ENCODE measurements around the gene SKI. TPM values are rescaled to one million over a fixed set of nuclear protein-coding genes. Genes with fewer than 3 reads are reported as not detected.

SKI gene
- total and polyA plus RNA-seq, 2 of the 8 experiments (the other 6 are each of a cell fraction or from before 2014, with no cell fraction given), result 8.3 to 87.6 TPM

DNA sequence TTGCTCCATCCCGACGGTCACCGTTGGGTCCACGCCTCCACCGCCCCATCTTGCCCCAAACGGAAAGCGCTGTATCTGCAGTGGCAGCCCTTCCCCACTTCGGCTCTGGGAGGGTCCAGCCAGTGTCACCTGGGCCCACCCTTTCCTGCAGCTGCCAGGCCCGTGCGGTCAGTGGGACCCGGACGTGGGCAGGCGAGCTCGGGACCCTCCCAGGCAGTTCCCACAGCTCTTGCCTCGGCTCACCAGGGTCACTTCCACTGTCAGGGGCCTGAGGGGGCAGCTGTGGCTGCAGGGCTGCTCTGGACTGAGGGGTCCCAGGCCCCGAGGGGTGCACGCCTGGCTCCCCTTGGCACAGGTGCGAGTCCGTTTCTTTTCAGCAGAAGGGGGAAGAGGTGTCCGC, 80.7 kb downstream of the SKI start (continued):
- TF ChIP-seq, protein P1, sequence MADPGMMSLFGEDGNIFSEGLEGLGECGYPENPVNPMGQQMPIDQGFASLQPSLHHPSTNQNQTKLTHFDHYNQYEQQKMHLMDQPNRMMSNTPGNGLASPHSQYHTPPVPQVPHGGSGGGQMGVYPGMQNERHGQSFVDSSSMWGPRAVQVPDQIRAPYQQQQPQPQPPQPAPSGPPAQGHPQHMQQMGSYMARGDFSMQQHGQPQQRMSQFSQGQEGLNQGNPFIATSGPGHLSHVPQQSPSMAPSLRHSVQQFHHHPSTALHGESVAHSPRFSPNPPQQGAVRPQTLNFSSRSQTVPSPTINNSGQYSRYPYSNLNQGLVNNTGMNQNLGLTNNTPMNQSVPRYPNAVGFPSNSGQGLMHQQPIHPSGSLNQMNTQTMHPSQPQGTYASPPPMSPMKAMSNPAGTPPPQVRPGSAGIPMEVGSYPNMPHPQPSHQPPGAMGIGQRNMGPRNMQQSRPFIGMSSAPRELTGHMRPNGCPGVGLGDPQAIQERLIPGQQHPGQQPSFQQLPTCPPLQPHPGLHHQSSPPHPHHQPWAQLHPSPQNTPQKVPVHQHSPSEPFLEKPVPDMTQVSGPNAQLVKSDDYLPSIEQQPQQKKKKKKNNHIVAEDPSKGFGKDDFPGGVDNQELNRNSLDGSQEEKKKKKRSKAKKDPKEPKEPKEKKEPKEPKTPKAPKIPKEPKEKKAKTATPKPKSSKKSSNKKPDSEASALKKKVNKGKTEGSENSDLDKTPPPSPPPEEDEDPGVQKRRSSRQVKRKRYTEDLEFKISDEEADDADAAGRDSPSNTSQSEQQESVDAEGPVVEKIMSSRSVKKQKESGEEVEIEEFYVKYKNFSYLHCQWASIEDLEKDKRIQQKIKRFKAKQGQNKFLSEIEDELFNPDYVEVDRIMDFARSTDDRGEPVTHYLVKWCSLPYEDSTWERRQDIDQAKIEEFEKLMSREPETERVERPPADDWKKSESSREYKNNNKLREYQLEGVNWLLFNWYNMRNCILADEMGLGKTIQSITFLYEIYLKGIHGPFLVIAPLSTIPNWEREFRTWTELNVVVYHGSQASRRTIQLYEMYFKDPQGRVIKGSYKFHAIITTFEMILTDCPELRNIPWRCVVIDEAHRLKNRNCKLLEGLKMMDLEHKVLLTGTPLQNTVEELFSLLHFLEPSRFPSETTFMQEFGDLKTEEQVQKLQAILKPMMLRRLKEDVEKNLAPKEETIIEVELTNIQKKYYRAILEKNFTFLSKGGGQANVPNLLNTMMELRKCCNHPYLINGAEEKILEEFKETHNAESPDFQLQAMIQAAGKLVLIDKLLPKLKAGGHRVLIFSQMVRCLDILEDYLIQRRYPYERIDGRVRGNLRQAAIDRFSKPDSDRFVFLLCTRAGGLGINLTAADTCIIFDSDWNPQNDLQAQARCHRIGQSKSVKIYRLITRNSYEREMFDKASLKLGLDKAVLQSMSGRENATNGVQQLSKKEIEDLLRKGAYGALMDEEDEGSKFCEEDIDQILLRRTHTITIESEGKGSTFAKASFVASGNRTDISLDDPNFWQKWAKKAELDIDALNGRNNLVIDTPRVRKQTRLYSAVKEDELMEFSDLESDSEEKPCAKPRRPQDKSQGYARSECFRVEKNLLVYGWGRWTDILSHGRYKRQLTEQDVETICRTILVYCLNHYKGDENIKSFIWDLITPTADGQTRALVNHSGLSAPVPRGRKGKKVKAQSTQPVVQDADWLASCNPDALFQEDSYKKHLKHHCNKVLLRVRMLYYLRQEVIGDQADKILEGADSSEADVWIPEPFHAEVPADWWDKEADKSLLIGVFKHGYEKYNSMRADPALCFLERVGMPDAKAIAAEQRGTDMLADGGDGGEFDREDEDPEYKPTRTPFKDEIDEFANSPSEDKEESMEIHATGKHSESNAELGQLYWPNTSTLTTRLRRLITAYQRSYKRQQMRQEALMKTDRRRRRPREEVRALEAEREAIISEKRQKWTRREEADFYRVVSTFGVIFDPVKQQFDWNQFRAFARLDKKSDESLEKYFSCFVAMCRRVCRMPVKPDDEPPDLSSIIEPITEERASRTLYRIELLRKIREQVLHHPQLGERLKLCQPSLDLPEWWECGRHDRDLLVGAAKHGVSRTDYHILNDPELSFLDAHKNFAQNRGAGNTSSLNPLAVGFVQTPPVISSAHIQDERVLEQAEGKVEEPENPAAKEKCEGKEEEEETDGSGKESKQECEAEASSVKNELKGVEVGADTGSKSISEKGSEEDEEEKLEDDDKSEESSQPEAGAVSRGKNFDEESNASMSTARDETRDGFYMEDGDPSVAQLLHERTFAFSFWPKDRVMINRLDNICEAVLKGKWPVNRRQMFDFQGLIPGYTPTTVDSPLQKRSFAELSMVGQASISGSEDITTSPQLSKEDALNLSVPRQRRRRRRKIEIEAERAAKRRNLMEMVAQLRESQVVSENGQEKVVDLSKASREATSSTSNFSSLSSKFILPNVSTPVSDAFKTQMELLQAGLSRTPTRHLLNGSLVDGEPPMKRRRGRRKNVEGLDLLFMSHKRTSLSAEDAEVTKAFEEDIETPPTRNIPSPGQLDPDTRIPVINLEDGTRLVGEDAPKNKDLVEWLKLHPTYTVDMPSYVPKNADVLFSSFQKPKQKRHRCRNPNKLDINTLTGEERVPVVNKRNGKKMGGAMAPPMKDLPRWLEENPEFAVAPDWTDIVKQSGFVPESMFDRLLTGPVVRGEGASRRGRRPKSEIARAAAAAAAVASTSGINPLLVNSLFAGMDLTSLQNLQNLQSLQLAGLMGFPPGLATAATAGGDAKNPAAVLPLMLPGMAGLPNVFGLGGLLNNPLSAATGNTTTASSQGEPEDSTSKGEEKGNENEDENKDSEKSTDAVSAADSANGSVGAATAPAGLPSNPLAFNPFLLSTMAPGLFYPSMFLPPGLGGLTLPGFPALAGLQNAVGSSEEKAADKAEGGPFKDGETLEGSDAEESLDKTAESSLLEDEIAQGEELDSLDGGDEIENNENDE (IDR thresholded peaks at IDR 0.05; ENCODE audit: insufficient replicate concordance, low read length), result no peak
- TF ChIP-seq, protein P2, sequence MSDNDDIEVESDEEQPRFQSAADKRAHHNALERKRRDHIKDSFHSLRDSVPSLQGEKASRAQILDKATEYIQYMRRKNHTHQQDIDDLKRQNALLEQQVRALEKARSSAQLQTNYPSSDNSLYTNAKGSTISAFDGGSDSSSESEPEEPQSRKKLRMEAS (IDR thresholded peaks at IDR 0.05), result no peak
- TF ChIP-seq KDM1A (IDR thresholded peaks at IDR 0.05; ENCODE audit: borderline replicate concordance, low read length) (no peak), GABPA (IDR thresholded peaks at IDR 0.05; ENCODE audit: borderline replicate concordance, insufficient read depth, low read length) (no peak), CHD2 (IDR thresholded peaks at IDR 0.05; ENCODE audit: low read length) (no peak), POLR2AphosphoS5 (IDR thresholded peaks at IDR 0.05; ENCODE audit: low read depth, low read length) (no peak)
- TF ChIP-seq, protein P3, sequence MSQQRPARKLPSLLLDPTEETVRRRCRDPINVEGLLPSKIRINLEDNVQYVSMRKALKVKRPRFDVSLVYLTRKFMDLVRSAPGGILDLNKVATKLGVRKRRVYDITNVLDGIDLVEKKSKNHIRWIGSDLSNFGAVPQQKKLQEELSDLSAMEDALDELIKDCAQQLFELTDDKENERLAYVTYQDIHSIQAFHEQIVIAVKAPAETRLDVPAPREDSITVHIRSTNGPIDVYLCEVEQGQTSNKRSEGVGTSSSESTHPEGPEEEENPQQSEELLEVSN (IDR thresholded peaks at IDR 0.05), result no peak
- TF ChIP-seq, protein P4, sequence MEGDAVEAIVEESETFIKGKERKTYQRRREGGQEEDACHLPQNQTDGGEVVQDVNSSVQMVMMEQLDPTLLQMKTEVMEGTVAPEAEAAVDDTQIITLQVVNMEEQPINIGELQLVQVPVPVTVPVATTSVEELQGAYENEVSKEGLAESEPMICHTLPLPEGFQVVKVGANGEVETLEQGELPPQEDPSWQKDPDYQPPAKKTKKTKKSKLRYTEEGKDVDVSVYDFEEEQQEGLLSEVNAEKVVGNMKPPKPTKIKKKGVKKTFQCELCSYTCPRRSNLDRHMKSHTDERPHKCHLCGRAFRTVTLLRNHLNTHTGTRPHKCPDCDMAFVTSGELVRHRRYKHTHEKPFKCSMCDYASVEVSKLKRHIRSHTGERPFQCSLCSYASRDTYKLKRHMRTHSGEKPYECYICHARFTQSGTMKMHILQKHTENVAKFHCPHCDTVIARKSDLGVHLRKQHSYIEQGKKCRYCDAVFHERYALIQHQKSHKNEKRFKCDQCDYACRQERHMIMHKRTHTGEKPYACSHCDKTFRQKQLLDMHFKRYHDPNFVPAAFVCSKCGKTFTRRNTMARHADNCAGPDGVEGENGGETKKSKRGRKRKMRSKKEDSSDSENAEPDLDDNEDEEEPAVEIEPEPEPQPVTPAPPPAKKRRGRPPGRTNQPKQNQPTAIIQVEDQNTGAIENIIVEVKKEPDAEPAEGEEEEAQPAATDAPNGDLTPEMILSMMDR (IDR thresholded peaks at IDR 0.05; ENCODE audit: control extremely low read depth in 1 of 3, insufficient read depth in 1 of 3, low read depth in 1 of 3, low read length in 3 of 3), result no peak

Measured in H1 (cell line).